GM20431 (cell line): Measurements from ENCODE around the gene ARID1B.
"Not testable (repeated sequence)": the region's sequence is repeated elsewhere in the genome, so short reads cannot be mapped to it uniquely, and the experiment has no call there.

Source experiments
- in situ Hi-C: fragments of 300-500 bp; cut with MseI, MboI; formaldehyde crosslinking; loops from one replicate; pipeline ENCODE4 v1.15.0; 2020; ENCODE audit warnings: low sequenced_read_pairs; ENCODE audit not compliant: unreplicated experiment

Gene ARID1B

GRCh38 chr6:157126183-157127098 lies 349.3 kb downstream of the ARID1B start:
- in situ Hi-C loops, result no loop called here

- in situ Hi-C loops, result no loop called here
These were observed 351.1 kb downstream of the ARID1B start for GRCh38 chr6:157128235-157128775.

GRCh38 chr6:157131250-157131649 lies 354.1 kb downstream of the ARID1B start:
- in situ Hi-C loops, result no loop called here

DNA sequence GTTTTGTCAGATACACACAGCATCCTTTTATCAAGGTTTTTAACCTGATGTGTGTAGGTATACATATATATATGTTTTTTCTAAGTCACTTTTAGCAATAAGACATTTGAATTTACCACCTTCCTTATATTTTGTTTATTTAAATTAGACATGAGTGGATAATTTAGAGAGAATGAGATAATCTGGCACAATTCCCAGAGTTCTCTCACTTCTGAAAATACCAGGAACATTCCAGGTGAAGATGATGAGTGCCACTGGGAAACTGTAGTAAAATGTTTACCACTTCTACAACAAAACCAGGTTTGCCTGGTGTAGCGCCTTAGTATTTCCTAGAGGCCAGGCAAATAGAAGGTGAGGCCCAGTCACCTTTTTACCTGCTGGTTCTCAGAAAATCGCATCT lies 356.7 kb downstream of the ARID1B start:
- in situ Hi-C loops, result no loop called here

GRCh38 chr6:157134402-157135047 lies 357.3 kb downstream of the ARID1B start:
- in situ Hi-C loops, result no loop called here

DNA sequence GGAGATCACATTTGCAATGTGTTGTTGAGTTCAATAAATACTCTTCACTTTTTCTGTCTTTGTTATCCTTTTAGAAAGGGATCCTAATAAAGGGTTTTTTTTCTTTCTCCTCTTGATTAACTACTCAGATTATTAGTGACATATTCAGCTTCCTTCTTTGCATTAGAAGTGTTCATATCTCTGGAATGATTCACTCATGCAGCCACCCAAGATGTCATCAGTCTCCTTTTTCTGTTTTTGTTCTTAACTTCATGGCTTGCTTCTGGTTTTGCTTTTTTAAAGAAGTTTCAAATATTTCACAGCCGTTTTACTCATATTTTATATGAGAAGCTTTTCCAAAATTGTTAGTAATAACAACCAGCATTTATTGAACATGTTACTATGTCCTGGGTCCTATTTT lies 358.5 kb downstream of the ARID1B start:
- in situ Hi-C loops, result no loop called here

DNA sequence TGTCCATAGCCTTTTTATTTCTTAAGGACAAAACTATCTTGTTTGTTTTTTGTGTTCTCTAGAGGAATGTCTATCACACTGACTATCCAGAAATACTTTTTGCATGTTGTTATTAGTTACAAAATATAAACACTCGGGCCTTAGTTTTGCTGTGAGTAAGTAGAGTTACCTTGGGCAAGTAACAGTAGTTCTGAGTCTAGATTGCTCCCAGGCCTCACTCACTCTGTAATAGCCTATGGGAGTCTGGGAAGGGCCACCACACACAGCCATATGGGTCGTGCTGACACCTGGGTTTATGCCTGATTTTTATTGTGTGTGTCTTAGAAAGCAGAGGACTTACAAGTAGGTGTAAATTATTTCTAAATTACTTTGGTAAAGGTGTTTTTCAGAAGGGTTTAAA lies 360.3 kb downstream of the ARID1B start:
- in situ Hi-C loops, result no loop called here

DNA sequence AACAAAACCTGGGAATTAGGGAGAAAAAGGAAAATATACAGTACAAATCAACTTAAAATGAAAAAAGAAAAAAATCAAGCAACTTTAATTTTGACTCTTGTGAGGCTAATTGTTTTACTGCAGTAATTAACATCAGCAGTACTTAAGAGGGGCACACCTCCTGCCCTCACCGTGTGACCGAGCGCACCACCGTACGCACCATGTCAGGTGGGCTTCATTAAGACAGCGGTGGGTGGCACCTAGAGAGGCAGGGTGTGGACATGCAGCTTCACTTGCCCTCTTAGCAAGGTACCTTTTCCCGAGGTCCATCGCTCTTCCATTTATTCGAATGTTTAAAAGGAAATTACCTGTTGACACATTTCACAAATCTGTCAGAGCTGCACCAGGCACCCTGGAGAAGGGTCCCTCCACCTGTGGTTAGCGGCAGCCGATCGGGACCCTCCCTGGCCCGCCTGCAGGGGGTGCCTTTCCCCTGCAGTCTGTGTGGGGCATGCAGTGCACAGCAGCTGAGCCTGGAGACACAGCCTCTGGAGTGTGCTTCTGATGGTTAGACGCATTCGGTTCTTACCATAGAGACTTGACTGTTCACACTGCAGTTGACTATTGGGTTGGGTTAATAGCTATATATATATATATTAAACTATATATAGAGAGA lies 362.0 kb downstream of the ARID1B start:
- in situ Hi-C loops, result no loop called here

GRCh38 chr6:157143171-157143889 lies 366.2 kb downstream of the ARID1B start:
- in situ Hi-C loops, result no loop called here

- in situ Hi-C loops, result no loop called here
These were observed 367.0 kb downstream of the ARID1B start for GRCh38 chr6:157143890-157144798.

- in situ Hi-C loops, result no loop called here
These were observed 367.8 kb downstream of the ARID1B start for GRCh38 chr6:157144859-157145568.

- in situ Hi-C loops, result no loop called here
These were observed 368.6 kb downstream of the ARID1B start for GRCh38 chr6:157145656-157146285.

DNA sequence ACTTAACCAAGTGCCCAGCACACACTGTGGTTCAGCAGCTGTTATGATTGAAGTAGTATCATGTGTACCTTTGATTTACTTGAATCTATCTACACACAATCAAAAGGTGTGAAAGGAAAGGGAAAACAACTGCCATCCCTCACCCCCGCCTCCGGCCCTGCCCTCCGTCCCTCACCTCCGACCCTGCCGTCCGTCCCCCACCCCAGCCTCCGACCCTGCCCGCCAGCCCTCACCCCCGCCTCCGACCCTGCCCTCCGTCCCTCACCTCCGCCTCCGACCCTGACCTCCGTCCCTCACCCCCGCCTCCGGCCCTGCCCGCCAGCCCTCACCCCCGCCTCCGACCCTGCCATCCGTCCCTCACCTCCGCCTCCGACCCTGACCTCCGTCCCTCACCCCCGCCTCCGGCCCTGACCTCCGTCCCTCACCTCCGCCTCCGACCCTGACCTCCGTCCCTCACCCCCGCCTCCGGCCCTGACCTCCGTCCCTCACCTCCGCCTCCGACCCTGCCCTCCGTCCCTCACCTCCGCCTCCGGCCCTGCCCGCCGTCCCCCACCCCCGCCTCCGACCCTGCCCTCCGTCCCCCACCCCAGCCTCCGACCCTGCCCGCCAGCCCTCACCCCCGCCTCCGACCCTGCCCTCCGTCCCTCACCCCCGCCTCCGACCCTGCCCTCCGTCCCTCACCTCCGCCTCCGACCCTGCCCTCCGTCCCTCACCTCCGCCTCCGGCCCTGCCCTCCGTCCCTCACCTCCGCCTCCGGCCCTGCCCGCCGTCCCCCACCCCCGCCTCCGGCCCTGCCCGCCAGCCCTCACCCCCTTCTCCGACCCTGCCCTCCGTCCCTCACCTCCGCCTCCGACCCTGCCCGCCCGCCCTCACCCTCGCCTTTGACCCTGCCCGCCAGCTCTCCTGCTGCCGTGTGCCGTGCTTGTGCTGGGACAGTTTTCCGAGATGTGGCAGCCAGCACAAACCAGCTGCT lies 370.2 kb downstream of the ARID1B start:
- in situ Hi-C loops, result not testable (repeated sequence)

GRCh38 chr6:157148391-157149323 lies 371.5 kb downstream of the ARID1B start:
- in situ Hi-C loops, result no loop called here

DNA sequence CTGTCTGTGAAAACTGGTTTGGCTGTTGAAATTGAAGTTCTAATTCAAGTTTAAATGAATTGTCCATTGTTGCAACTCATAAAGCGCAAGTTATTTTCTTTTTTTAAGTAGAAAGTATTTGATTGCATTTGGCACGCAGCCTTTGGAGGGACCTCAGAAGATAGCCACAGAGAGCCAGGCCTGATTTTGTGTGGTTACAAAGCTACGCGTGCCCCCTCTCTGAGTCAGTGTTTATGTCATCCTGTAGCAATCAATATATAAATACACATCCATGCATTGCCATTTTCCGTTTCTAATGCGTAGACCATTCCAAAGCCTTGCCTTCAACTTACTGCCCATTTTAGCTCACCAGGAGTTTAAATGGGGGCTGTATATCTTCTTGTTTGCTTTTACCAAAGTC lies 372.9 kb downstream of the ARID1B start:
- in situ Hi-C loops, result no loop called here

- in situ Hi-C loops, result no loop called here
These were observed 373.9 kb downstream of the ARID1B start for GRCh38 chr6:157151029-157151428.
